Natural killer cell (primary cell): ENCODE measurements around the gene TMOD3. TPM values are rescaled to one million over a fixed set of nuclear protein-coding genes. Genes with fewer than 3 reads are reported as not detected.

ENCODE experiments used
- ATAC-seq, 3 donors: fragments of 150-1000 bp in 2 of 3; fragments of 200-7000 bp in 1 of 3; cut with Tn5 transposase; 1 replicate in 1 of 3; 2 replicates in 2 of 3; pipeline ENCODE4 v1.10.0; 2021; ENCODE audit warnings: mild to moderate bottlenecking in 2 of 3, moderate library complexity in 2 of 3
- DNase-seq, 2 donors: peaks; one replicate each; pipeline versions ENCODE4 v3.0.0 to v3.0.0-alpha.2; 2013 to 2021; ENCODE audit warnings: mixed read lengths in 1 of 2
- H3K27ac ChIP-seq: one replicate; pipeline ENCODE4 v1.5.1; 2013; ENCODE audit warnings: mild to moderate bottlenecking, low read length
- H3K27me3 ChIP-seq: one replicate; pipeline ENCODE4 v1.6.1; 2013; ENCODE audit warnings: low read length; ENCODE audit not compliant: control insufficient read depth, insufficient read depth
- H3K36me3 ChIP-seq: one replicate; pipeline ENCODE4 v1.6.1; 2013; ENCODE audit warnings: low read length; ENCODE audit not compliant: control insufficient read depth, insufficient read depth
- H3K4me1 ChIP-seq: one replicate; pipeline ENCODE4 v1.6.1; 2013; ENCODE audit warnings: low read length; ENCODE audit not compliant: control insufficient read depth, insufficient read depth
- H3K4me3 ChIP-seq: one replicate; pipeline ENCODE4 v1.5.1; 2013; ENCODE audit warnings: low read length
- H3K9me3 ChIP-seq: one replicate; pipeline ENCODE4 v1.6.1; 2013; ENCODE audit warnings: low read length; ENCODE audit not compliant: control insufficient read depth, insufficient read depth
- H3K27ac Mint-ChIP-seq, 2 donors: one replicate each; pipeline ENCODE4 v1.8.0; 2022; ENCODE audit warnings: mild to moderate bottlenecking in 2 of 2, mixed read lengths in 2 of 2, moderate library complexity in 1 of 2
- H3K27me3 Mint-ChIP-seq, 2 donors: one replicate each; pipeline ENCODE4 v1.8.0; 2022; ENCODE audit warnings: low read depth in 2 of 2, mixed read lengths in 2 of 2
- H3K36me3 Mint-ChIP-seq: one replicate; pipeline ENCODE4 v1.8.0; 2022; ENCODE audit warnings: mixed read lengths
- H3K4me1 Mint-ChIP-seq, 2 donors: one replicate each; pipeline ENCODE4 v1.8.0; 2022; ENCODE audit warnings: mixed read lengths in 2 of 2
- H3K4me3 Mint-ChIP-seq: one replicate; pipeline ENCODE4 v1.8.0; 2022; ENCODE audit warnings: mild to moderate bottlenecking, moderate library complexity, mixed read lengths
- H3K9me3 Mint-ChIP-seq, 2 donors: one replicate each; pipeline ENCODE4 v1.8.0; 2022; ENCODE audit warnings: mixed read lengths in 2 of 2
- CTCF ChIP-seq: fragments of 200-600 bp; IDR thresholded peaks from one replicate; pipeline ENCODE4 v1.8.0; 2022; ENCODE audit warnings: antibody characterized with exemption
- WGBS: methylation state at CpG from one replicate; pipeline ENCODE4 v1.1.7; 2013; ENCODE audit warnings: missing lambda C conversion rate; ENCODE audit not compliant: insufficient coverage; 5-methylcytosine and 5-hydroxymethylcytosine counted together
- intact Hi-C: fragments of 100-400 bp; cut with micrococcal nuclease; formaldehyde crosslinking; loops from one replicate; pipeline ENCODE4 v1.14.2; 2022
- total RNA-seq, 4 donors: library from RNA; stranded (reverse); fragments of 120-200 nt in 1 of 4; gene quantifications; one replicate each; pipeline versions ENCODE4 v1.2.3 to v1.2.4, GENCODE V29; 2013 to 2022

Gene TMOD3
- total RNA-seq, 3 donors from 2014 or later (not counting 1 experiment from before 2014, with no cell fraction given), result 56.5 to 72.3 (median 69.4) TPM

GRCh38 chr15:51924156-51925068 lies 95.0 kb downstream of the TMOD3 start:
- DNase-seq, result no peak
- intact Hi-C loops, result no loop called here
- Histone ChIP-seq H3K36me3 (peaks cover 32% of the 10 kb centered on the region), H3K27ac (no peak overlapping the region), H3K4me3 (no peak overlapping the region), H3K9me3 (no peaks in the 10 kb centered on the region), H3K27me3 (no peaks in the 10 kb centered on the region), H3K4me1 (no peaks in the 10 kb centered on the region)
- no peak for ATAC-seq
- Mint-ChIP-seq H3K27me3 (no peaks in the 10 kb centered on the region), H3K4me1 (no peaks in the 10 kb centered on the region), H3K9me3 (no peaks in the 10 kb centered on the region), H3K27ac (no peak overlapping the region), H3K4me3 (no peak overlapping the region), H3K36me3 (peaks cover 6% of the 10 kb centered on the region)
- TF ChIP-seq CTCF, result no peak
- 96% methylated on average over 10 of the region's 11 CpGs for WGBS

- no peak for TF ChIP-seq CTCF
- Histone ChIP-seq H3K4me1 (no peaks in the 10 kb centered on the region), H3K27me3 (no peaks in the 10 kb centered on the region), H3K27ac (no peak overlapping the region), H3K36me3 (peaks cover 32% of the 10 kb centered on the region), H3K9me3 (no peaks in the 10 kb centered on the region), H3K4me3 (no peak overlapping the region)
- whole genome bisulfite sequencing, result 98% methylated on average over 3 of the region's 3 CpGs
- Mint-ChIP-seq H3K9me3 (no peaks in the 10 kb centered on the region), H3K4me1 (no peaks in the 10 kb centered on the region), H3K4me3 (no peak overlapping the region), H3K36me3 (no peaks in the 10 kb centered on the region), H3K27me3 (no peaks in the 10 kb centered on the region), H3K27ac (peak overlapping the region in 1 of 2 donors; percentile 47)
- ATAC-seq (no peak), DNase-seq (no peak)
- intact Hi-C loops, result no loop called here
Observed at GRCh38 chr15:51926809-51927208, 97.4 kb downstream of the TMOD3 start.

- no peak overlapping the region for H3K4me3 ChIP-seq
- ATAC-seq (no peak), DNase-seq (no peak)
- no peak overlapping the region for H3K27ac ChIP-seq
- H3K9me3 ChIP-seq, result no peaks in the 10 kb centered on the region
- Mint-ChIP-seq H3K4me1 (no peaks in the 10 kb centered on the region), H3K36me3 (no peaks in the 10 kb centered on the region), H3K9me3 (no peaks in the 10 kb centered on the region), H3K27me3 (no peaks in the 10 kb centered on the region), H3K4me3 (no peak overlapping the region), H3K27ac (no peak overlapping the region)
- H3K4me1 ChIP-seq, result peaks cover 1% of the 10 kb centered on the region
- TF ChIP-seq CTCF, result no peak
- intact Hi-C loops, result no loop called here
- 93% methylated on average over 3 of the region's 3 CpGs for WGBS
- H3K27me3 ChIP-seq, result no peaks in the 10 kb centered on the region
- peaks cover 14% of the 10 kb centered on the region for H3K36me3 ChIP-seq
Observed at GRCh38 chr15:51931016-51931415, 101.6 kb downstream of the TMOD3 start.
